Subcutaneous abdominal adipose tissue (tissue), 5 donors: ENCODE results near the gene GNPTAB.
"Not testable (repeated sequence)": the region's sequence is repeated elsewhere in the genome, so short reads cannot be mapped to it uniquely, and the experiment has no call there.

ENCODE experiments used
- H3K27ac ChIP-seq: one replicate; pipeline ENCODE4 v1.7.0; 2013; ENCODE audit warnings: low read depth, mild to moderate bottlenecking, inconsistent platforms, low read length, moderate library complexity
- H3K27me3 ChIP-seq, 5 donors: one replicate each; pipeline ENCODE4 v1.7.0; 2013; ENCODE audit warnings: low read length in 5 of 5, inconsistent platforms in 1 of 5; ENCODE audit not compliant: control insufficient read depth in 5 of 5, insufficient read depth in 4 of 5
- H3K36me3 ChIP-seq, 5 donors: one replicate each; pipeline ENCODE4 v1.7.0; 2013; ENCODE audit warnings: low read length in 5 of 5; ENCODE audit not compliant: control insufficient read depth in 5 of 5, insufficient read depth in 5 of 5
- H3K4me1 ChIP-seq, 5 donors: one replicate each; pipeline ENCODE4 v1.7.0; 2013; ENCODE audit warnings: low read length in 5 of 5, mild to moderate bottlenecking in 3 of 5, moderate library complexity in 1 of 5; ENCODE audit not compliant: control insufficient read depth in 5 of 5, insufficient read depth in 5 of 5
- H3K4me3 ChIP-seq, 5 donors: one replicate each; pipeline ENCODE4 v1.7.0; 2013; ENCODE audit warnings: low read length in 5 of 5, low read depth in 1 of 5
- H3K9ac ChIP-seq, 5 donors: one replicate each; pipeline ENCODE4 v1.7.0; 2013; ENCODE audit warnings: low read length in 5 of 5, mild to moderate bottlenecking in 4 of 5, moderate library complexity in 3 of 5
- H3K9me3 ChIP-seq, 5 donors: one replicate each; pipeline ENCODE4 v1.7.0; 2013; ENCODE audit warnings: low read length in 5 of 5; ENCODE audit not compliant: control insufficient read depth in 5 of 5
- donor health status: healthy.
- donor health status: healthy.
- donor health status: healthy.
- donor health status: healthy.
- donor health status: healthy.

Gene GNPTAB

DNA sequence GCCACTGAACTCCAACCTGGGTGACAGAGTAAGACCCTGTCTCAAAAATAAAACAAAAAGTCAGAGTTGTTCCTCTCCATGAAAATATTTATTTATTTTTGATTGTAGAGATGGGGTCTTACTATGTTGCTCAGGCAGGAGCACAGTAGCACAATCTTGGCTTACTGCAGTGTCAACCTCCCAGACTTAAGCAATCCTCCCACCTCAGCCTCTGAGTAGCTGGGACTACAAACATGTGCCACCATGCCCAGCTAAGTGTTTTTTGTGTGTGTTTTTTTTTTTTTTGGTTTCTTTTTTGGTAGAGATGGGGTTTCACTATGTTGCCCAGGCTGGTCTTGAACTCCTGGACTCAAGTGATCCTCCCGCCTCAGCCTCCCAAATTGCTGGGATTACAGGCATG lies 18.0 kb downstream of the GNPTAB start:
- not testable (repeated sequence) for H3K27me3 ChIP-seq, H3K4me3 ChIP-seq, H3K4me1 ChIP-seq

DNA sequence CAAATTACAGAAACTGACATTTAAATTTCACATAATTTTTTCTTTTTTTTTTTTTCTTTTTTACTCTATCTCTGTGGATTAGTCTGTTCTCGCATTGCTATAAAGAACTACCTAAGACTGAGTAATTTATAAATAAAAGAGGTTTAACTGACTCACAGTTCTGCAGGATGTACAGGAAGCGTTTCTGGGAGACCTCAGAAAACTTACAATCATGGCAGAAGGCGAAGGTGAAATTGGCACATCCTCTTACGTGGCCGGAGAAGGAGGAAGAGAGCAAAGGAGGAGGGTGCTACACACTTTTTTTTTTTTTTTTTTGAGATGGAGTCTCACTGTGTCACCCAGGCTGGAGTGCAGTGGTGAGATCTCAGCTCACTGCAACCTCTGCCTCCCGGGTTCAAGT lies 19.4 kb downstream of the GNPTAB start:
- H3K4me3 ChIP-seq, H3K27me3 ChIP-seq, H3K36me3 ChIP-seq, H3K9me3 ChIP-seq, H3K9ac ChIP-seq, H3K27ac ChIP-seq, H3K4me1 ChIP-seq: not testable (repeated sequence)

More for the DNA sequence above, 18.0 kb downstream of the GNPTAB start:
- H3K9me3 ChIP-seq, H3K36me3 ChIP-seq, H3K9ac ChIP-seq, H3K27ac ChIP-seq: not testable (repeated sequence)

DNA sequence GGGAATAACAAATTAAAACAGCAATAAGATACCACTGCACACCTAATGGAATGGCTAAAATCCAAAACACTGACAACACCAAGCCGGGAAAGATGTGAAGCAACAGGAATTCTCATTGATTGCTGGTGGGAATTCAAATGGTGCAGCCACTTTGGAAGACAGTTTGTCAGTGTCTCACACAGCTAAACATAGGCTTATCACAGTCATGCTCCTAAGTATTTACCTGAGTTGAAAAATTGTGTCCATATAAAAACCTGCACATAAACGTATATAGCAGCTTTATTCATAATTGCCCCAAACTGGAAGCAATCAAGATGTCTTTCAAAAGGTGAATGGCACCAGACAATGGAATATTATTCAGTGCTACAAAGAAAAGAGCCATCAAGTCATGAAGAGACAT lies 21.6 kb downstream of the GNPTAB start:
- no peaks in the 10 kb centered on the region for H3K36me3 ChIP-seq
- H3K4me1 ChIP-seq, result peaks cover 0 to 4% (median 0%) of the 10 kb centered on the region in 5 donors
- no peak overlapping the region for H3K27ac ChIP-seq
- H3K4me3 ChIP-seq, result no peak overlapping the region
- H3K9me3 ChIP-seq, result no peaks in the 10 kb centered on the region
- H3K9ac ChIP-seq, result no peak overlapping the region
- no peaks in the 10 kb centered on the region for H3K27me3 ChIP-seq

DNA sequence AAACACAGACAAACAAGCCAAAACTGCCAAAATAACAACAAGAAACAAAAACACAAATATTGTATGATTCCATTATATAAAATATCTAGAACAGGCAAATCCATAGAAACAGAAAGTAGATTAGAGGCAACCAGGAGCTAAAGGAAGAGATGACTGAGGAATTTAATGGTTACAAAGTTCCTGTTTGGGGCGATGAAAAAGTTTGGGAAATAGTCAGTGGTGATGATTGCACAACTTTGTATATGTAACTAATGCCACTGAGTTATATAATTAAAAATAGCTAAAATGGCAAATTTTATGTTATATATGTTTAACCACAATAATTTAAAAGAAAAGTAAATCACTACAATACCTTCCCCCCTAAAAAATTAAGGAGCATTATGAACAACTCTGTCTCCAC lies 24.5 kb downstream of the GNPTAB start:
- Histone ChIP-seq H3K4me1 (peaks cover 0 to 6% (median 2%) of the 10 kb centered on the region in 5 donors), H3K27ac (no peak overlapping the region), H3K27me3 (no peaks in the 10 kb centered on the region), H3K9me3 (no peaks in the 10 kb centered on the region), H3K4me3 (no peak overlapping the region), H3K36me3 (no peaks in the 10 kb centered on the region), H3K9ac (no peak overlapping the region)

- no peaks in the 10 kb centered on the region for H3K36me3 ChIP-seq
- no peaks in the 10 kb centered on the region for H3K9me3 ChIP-seq
- H3K4me3 ChIP-seq, result no peak overlapping the region
- no peak overlapping the region for H3K27ac ChIP-seq
- H3K9ac ChIP-seq, result no peak overlapping the region
- H3K27me3 ChIP-seq, result no peaks in the 10 kb centered on the region
- peaks cover 0 to 6% (median 2%) of the 10 kb centered on the region in 5 donors for H3K4me1 ChIP-seq
Observed at GRCh38 chr12:101804409-101804808, 26.4 kb downstream of the GNPTAB start.

- Histone ChIP-seq H3K9me3 (no peaks in the 10 kb centered on the region), H3K27ac (no peak overlapping the region), H3K4me1 (peaks cover 0 to 6% (median 2%) of the 10 kb centered on the region in 5 donors), H3K36me3 (no peaks in the 10 kb centered on the region), H3K27me3 (no peaks in the 10 kb centered on the region), H3K4me3 (no peak overlapping the region), H3K9ac (no peak overlapping the region)
Observed at GRCh38 chr12:101803978-101804377, 26.8 kb downstream of the GNPTAB start.

- no peak overlapping the region for H3K4me3 ChIP-seq
- no peaks in the 10 kb centered on the region for H3K27me3 ChIP-seq
- peaks cover 0 to 6% (median 2%) of the 10 kb centered on the region in 5 donors for H3K4me1 ChIP-seq
- no peaks in the 10 kb centered on the region for H3K9me3 ChIP-seq
- no peak overlapping the region for H3K27ac ChIP-seq
- H3K9ac ChIP-seq, result no peak overlapping the region
- no peaks in the 10 kb centered on the region for H3K36me3 ChIP-seq
Observed at GRCh38 chr12:101802486-101802885, 28.3 kb downstream of the GNPTAB start.

DNA sequence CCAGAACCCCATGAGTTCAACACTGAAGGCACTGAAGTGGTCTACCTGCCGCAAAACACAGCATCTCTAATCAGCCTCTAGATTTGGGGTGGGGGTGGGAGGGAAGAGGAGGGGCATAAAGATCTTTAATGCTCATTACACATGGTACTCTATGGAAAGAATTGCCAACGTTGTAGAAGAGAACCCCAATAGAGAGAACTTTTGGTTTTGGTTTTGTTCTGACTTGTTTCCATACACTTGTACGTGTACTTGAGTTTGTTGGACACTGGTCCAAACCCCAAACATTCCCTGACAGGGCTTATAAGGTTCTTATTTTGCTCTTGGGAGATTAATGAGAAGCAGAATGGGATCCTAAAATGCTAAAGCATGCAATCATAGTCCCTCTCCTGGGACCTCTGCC lies 31.0 kb downstream of the GNPTAB start:
- Histone ChIP-seq H3K9ac (no peak overlapping the region), H3K27me3 (no peaks in the 10 kb centered on the region), H3K27ac (no peak overlapping the region), H3K36me3 (peaks cover 0 to 8% (median 0%) of the 10 kb centered on the region in 5 donors), H3K9me3 (no peaks in the 10 kb centered on the region), H3K4me1 (peaks cover 0 to 3% (median 0%) of the 10 kb centered on the region in 5 donors), H3K4me3 (no peak overlapping the region)

DNA sequence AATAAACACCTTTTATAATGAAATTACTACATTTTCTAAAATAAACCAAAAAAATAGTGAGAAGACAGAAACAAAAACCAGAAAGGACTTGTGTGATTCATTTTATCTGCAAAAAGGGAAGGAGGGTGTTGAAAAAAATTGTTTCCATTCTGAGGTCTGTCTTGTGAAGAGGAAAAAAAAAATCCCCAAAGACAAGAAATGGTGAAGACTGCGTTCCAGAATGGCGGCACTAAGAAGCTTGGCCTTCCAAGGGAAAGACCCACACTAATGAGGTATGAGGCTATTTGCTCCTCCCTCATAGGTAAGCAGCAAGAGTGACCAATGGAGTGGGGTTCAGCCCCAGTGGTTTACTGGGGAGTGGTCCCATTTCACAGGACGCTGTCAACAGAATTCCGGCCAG lies 35.0 kb downstream of the GNPTAB start:
- Histone ChIP-seq H3K9me3 (no peaks in the 10 kb centered on the region), H3K4me1 (no peaks in the 10 kb centered on the region), H3K27me3 (no peaks in the 10 kb centered on the region), H3K27ac (no peak overlapping the region), H3K36me3 (peaks cover 0 to 8% (median 0%) of the 10 kb centered on the region in 5 donors), H3K9ac (no peak overlapping the region), H3K4me3 (no peak overlapping the region)

GRCh38 chr12:101795013-101795412 lies 35.7 kb downstream of the GNPTAB start:
- Histone ChIP-seq H3K9ac (no peak overlapping the region), H3K9me3 (no peaks in the 10 kb centered on the region), H3K27ac (no peak overlapping the region), H3K4me1 (no peaks in the 10 kb centered on the region), H3K4me3 (no peak overlapping the region), H3K36me3 (peaks cover 0 to 8% (median 0%) of the 10 kb centered on the region in 5 donors), H3K27me3 (no peaks in the 10 kb centered on the region)

DNA sequence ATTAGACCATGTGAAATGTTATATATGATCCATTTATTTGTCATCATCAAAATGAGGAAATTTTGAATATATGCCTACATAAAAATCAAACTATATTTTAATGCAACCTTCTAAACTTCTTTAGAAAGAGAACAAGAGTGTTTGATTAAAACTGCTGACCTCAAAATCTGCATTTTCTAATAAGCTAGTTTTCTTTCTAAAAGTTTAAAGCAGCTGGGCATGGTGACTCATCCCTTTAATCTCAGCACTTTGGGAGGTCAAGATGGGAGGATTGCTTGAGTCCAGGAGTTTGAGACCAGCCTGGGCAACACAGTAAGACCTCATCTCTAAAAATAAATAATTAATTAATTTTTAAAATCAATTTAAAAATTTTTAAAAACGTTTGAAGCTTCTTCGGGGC lies 36.2 kb downstream of the GNPTAB start:
- no peak overlapping the region for H3K4me3 ChIP-seq

More for the DNA sequence above, 36.2 kb downstream of the GNPTAB start:
- H3K27ac ChIP-seq, result no peak overlapping the region
- H3K27me3 ChIP-seq, result no peaks in the 10 kb centered on the region
- no peaks in the 10 kb centered on the region for H3K9me3 ChIP-seq
- H3K4me1 ChIP-seq, result no peaks in the 10 kb centered on the region
- no peak overlapping the region for H3K9ac ChIP-seq
- H3K36me3 ChIP-seq, result peaks cover 0 to 8% (median 0%) of the 10 kb centered on the region in 5 donors
